ENCODE data around the gene STIMATE. TPM values are rescaled to one million over a fixed set of nuclear protein-coding genes. Genes with fewer than 3 reads are reported as not detected.

Gene STIMATE
- total and polyA plus RNA-seq, 2 experiments from 2014 or later = 11.2 to 23.6 TPM

- TF ChIP-seq CTCF (conservative IDR thresholded peaks at IDR 0.05; ENCODE audit: low read depth in 2 of 2) (no peak), ETS1 (IDR thresholded peaks at IDR 0.05) (no peak), STAT1 (IDR thresholded peaks at IDR 0.05; ENCODE audit: unreplicated experiment) (no peak), ZNF114 (CRISPR knock-in tag; IDR thresholded peaks at IDR 0.05) (no peak)
Observed at GRCh38 chr3:52882377-52882776, 15.0 kb downstream of the STIMATE start (continued).

- Histone ChIP-seq H3F3A (replicated peaks; ENCODE audit: low read depth) (no peaks in the 10 kb centered on the region), H3K4me1 (ENCODE audit: insufficient read depth) (no peaks in the 10 kb centered on the region), H3K36me3 (ENCODE audit: insufficient read depth) (no peaks in the 10 kb centered on the region), H4K20me1 (replicated peaks; ENCODE audit: insufficient read depth) (no peaks in the 10 kb centered on the region; the same call in none of the 2 replicates), H2AFZ (no peak overlapping the region), H3K4me2 (no peak overlapping the region), H3K79me2 (replicated peaks; ENCODE audit: insufficient read depth) (peaks cover 17% of the 10 kb centered on the region), H3K9me2 (ENCODE audit: insufficient read depth) (no peaks in the 10 kb centered on the region), H3K4me3 (no peak overlapping the region), H3K27me3 (ENCODE audit: insufficient read depth) (no peaks in the 10 kb centered on the region), H3K27ac (ENCODE audit: low read depth) (no peak overlapping the region)
- no peak overlapping the region for H3K27ac Mint-ChIP-seq
- DNase-seq (ENCODE audit: low spot score) (no peak), ATAC-seq (no peak; the same call in 2 of the 3 replicates)
- H3K4me3 Mint-ChIP-seq = no peak overlapping the region
- H3K36me3 Mint-ChIP-seq (ENCODE audit: low read depth) = peaks cover 16% of the 10 kb centered on the region; the same call in 2 of the 3 replicates
- H3K4me1 Mint-ChIP-seq = no peaks in the 10 kb centered on the region
- H3K9me3 Mint-ChIP-seq = no peaks in the 10 kb centered on the region
- H3K27me3 Mint-ChIP-seq (ENCODE audit: insufficient read depth, low read depth, poor library complexity) = peaks cover 5% of the 10 kb centered on the region
- TF ChIP-seq NANOG (IDR thresholded peaks at IDR 0.05; ENCODE audit: borderline replicate concordance) = no peak
- no peak for TF ChIP-seq ETS1 (IDR thresholded peaks at IDR 0.05)
- TF ChIP-seq ZNF114 (CRISPR knock-in tag; IDR thresholded peaks at IDR 0.05) = no peak
- TF ChIP-seq STAT1 (IDR thresholded peaks at IDR 0.05; ENCODE audit: unreplicated experiment) = no peak
- TF ChIP-seq ZNF331 (CRISPR knock-in tag; IDR thresholded peaks at IDR 0.05; ENCODE audit: low read depth) = no peak
- no peak for TF ChIP-seq POLR2AphosphoS5 (IDR thresholded peaks at IDR 0.05; ENCODE audit: low read depth)
- TF ChIP-seq EZH2phosphoT487 (IDR thresholded peaks at IDR 0.05; ENCODE audit: unreplicated experiment) = no peak
- no peak for TF ChIP-seq CREB1 (CRISPR knock-in tag; IDR thresholded peaks at IDR 0.05; ENCODE audit: low read depth)
- TF ChIP-seq REST (IDR thresholded peaks at IDR 0.05; ENCODE audit: unreplicated experiment) = no peak
- TF ChIP-seq CTCF (conservative IDR thresholded peaks at IDR 0.05; ENCODE audit: low read depth in 2 of 2) = no peak
Observed at GRCh38 chr3:52881871-52882270, 15.5 kb downstream of the STIMATE start.

Data from GM23338 (cell line).